MG63 (cell line): ENCODE results near the gene SEZ6L. TPM values are rescaled to one million over a fixed set of nuclear protein-coding genes. Genes with fewer than 3 reads are reported as not detected.

Experiments
- DNase-seq: peaks from one replicate; pipeline ENCODE4 v3.0.0-alpha.2; 2020
- H3K27me3 ChIP-seq: fragments of 250-450 bp; sonication (Bioruptor Pico); 2 replicates; pipeline ENCODE4 v1.5.1; 2020; ENCODE audit warnings: mild to moderate bottlenecking, moderate library complexity
- H3K36me3 ChIP-seq: fragments of 250-450 bp; sonication (Bioruptor Pico); 2 replicates; pipeline ENCODE4 v1.5.1; 2020; ENCODE audit warnings: mild to moderate bottlenecking, moderate library complexity
- H3K4me3 ChIP-seq: fragments of 250-450 bp; sonication (Bioruptor Pico); 2 replicates; pipeline ENCODE4 v1.5.1; 2020; ENCODE audit warnings: mild to moderate bottlenecking, moderate library complexity
- H3K9me3 ChIP-seq: fragments of 250-450 bp; sonication (Bioruptor Pico); 2 replicates; pipeline ENCODE4 v1.5.1; 2020; ENCODE audit warnings: mild to moderate bottlenecking, moderate library complexity
- total RNA-seq: library from RNA; depleted of rRNA; stranded (reverse); fragments of >200 nt; shearing (Covaris generic); gene quantifications from 2 replicates; pipeline ENCODE4 v1.2.3, GENCODE V29; 2014; ENCODE audit warnings: low replicate concordance

Gene SEZ6L
- total RNA-seq, 1 experiment from 2014 or later, result not detected

DNA sequence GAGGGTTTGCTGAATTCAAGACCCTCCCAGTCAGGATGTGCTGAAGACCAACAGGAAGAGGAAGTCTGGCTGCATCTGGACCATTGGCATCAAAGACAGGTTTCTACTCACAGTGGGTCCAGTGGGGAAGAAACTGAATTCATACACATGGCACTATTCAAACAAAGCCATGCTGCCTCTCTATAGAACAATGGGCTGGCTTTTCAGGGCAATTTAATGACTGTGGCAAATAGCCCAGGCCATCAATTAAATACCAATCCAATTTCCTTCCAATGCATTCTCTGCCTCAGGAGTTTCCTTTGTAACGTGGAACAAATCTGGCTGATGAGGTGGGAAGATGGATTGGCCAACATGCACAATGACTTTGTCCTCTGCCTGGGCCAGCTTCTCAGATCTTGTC is 98.6 kb downstream of the SEZ6L start:
- no peak for DNase-seq
- peaks cover 19% of the 10 kb centered on the region for H3K27me3 ChIP-seq
- H3K4me3 ChIP-seq, result no peak overlapping the region
- H3K9me3 ChIP-seq, result no peaks in the 10 kb centered on the region
- H3K36me3 ChIP-seq, result no peaks in the 10 kb centered on the region

DNA sequence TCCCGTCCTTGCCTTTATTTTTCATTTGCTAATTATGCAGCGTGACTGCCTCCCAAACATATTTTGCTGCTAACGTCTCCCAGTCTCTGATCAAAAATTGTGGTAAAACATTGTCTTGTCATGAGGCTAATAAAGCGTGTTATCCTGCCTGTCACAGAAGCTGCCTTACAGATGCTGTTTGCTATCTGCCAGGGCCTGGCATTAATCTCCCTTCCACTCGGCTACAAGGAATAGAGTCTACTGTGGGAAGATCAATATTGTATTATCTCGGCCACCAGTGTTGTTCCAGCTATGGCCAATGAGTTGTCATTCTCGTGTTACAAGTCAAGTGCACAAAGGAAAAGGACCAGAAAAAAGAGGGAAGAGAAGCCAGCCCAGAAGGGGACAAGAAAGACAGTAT is 100.3 kb downstream of the SEZ6L start:
- H3K36me3 ChIP-seq, result no peaks in the 10 kb centered on the region
- H3K4me3 ChIP-seq, result no peak overlapping the region
- DNase-seq, result no peak
- H3K9me3 ChIP-seq, result no peaks in the 10 kb centered on the region
- peaks cover 15% of the 10 kb centered on the region for H3K27me3 ChIP-seq

DNA sequence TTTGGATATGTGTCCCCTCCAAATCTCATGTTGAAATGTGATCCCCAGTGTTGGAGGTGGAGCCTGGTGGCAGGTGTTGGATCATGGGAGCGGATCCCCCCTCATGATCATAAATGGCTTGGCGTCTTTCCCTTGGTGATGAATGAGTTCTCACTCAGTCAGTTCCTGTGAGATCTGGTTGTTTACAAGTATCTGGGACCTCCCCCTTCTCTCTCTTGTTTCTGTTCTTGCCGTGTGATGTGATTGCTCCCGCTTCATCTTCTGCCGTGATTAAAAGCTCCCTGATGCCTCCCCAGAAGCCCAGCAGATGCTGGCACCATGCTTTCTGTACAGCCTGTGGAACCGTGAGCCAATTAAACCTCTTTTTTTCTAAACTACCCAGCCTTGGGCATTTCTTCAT is 102.2 kb downstream of the SEZ6L start:
- Histone ChIP-seq H3K9me3 (no peaks in the 10 kb centered on the region), H3K27me3 (peaks cover 15% of the 10 kb centered on the region), H3K4me3 (no peak overlapping the region), H3K36me3 (no peaks in the 10 kb centered on the region)
- DNase-seq, result no peak

GRCh38 chr22:26273011-26273675 is 103.9 kb downstream of the SEZ6L start:
- Histone ChIP-seq H3K9me3 (no peaks in the 10 kb centered on the region), H3K27me3 (peaks cover 12% of the 10 kb centered on the region), H3K4me3 (no peak overlapping the region), H3K36me3 (no peaks in the 10 kb centered on the region)
- DNase-seq, result no peak

- peaks cover 8% of the 10 kb centered on the region for H3K27me3 ChIP-seq
- no peaks in the 10 kb centered on the region for H3K36me3 ChIP-seq
- H3K4me3 ChIP-seq, result no peak overlapping the region
- no peak for DNase-seq
- H3K9me3 ChIP-seq, result no peaks in the 10 kb centered on the region
Measured at GRCh38 chr22:26276529-26277160, 107.4 kb downstream of the SEZ6L start.

DNA sequence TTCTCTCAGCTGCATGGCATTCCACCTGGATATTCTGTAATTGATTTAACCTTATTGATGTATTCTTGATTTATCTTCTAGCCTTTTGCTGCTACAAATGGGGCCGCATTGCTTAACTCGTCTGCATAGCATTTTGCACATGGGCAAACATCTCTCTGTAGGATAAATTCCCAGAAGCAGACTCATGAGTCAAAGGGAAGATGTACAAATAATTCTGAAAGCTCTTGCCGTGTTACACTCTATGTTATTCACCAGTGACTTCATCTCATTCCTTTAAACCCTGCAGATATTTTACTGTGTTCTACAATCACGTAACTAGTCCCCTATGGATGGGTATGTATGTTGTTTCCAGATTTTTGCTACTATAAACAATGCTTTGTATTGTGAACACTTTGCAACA is 112.7 kb downstream of the SEZ6L start:
- H3K4me3 ChIP-seq, result no peak overlapping the region

DNA sequence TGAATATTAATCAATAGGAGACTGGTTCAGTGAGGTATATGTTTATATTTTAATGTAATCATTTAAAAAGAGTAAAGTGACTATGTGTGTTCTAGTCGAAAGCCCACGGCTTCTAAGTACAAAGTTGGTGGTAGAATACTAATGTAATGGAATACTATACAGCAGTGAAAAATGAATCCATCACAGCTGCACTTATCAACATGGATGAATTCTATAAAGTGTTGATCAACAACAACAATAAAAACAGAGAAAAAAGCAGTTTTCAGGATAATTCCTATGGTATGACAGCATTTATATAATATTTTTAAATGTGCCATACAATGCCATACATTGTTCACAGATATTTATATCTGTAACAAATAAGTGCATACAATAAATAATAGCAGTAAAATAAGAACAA is 114.1 kb downstream of the SEZ6L start:
- no peaks in the 10 kb centered on the region for H3K9me3 ChIP-seq
- peaks cover 20% of the 10 kb centered on the region for H3K27me3 ChIP-seq
- H3K4me3 ChIP-seq, result no peak overlapping the region
- no peak for DNase-seq
- no peaks in the 10 kb centered on the region for H3K36me3 ChIP-seq

More for the DNA sequence above, 112.7 kb downstream of the SEZ6L start:
- no peaks in the 10 kb centered on the region for H3K36me3 ChIP-seq
- H3K27me3 ChIP-seq, result peaks cover 18% of the 10 kb centered on the region
- no peak for DNase-seq
- no peaks in the 10 kb centered on the region for H3K9me3 ChIP-seq

- Histone ChIP-seq H3K4me3 (no peak overlapping the region), H3K27me3 (peaks cover 15% of the 10 kb centered on the region)
Measured at GRCh38 chr22:26285632-26286031, 116.4 kb downstream of the SEZ6L start.

DNA sequence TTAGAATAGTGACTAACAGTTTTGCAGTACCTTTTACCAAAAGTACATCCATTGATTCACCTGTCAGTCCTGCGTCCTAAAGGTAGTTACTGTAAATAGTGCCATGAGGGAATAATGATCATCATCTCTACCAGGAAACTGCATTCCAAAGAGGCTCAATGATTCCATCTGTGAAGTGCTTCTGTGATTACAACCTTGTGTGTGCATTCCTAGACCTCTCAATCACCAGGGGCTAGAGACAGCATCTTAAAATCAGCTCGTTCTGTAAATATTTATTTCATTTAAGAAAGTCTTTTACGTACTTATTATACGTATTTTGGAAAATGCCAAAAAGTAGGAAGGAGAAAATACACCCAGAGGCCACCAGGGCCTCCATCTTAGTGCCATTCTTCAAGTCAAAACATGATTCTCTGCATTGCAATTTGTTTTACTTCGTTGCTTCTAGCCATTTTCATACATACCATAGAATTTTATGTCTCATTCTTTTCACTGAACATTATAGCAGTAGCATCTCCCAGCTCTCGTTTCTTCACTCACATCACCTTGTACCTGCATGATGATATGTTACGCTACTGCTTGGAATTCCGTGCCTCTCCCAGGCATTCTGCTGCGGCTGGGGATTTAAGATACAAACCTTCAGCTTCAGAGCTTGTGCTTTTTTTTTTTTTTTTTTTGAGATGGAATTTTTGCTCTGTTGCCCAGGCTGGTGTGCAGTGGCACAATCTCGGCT is 117.0 kb downstream of the SEZ6L start:
- no peak overlapping the region for H3K4me3 ChIP-seq
- DNase-seq, result no peak
- peaks cover 15% of the 10 kb centered on the region for H3K27me3 ChIP-seq
- no peaks in the 10 kb centered on the region for H3K36me3 ChIP-seq
- H3K9me3 ChIP-seq, result no peaks in the 10 kb centered on the region

More at GRCh38 chr22:26285632-26286031, 116.4 kb downstream of the SEZ6L start:
- Histone ChIP-seq H3K9me3 (no peaks in the 10 kb centered on the region), H3K36me3 (no peaks in the 10 kb centered on the region)
- DNase-seq, result no peak

DNA sequence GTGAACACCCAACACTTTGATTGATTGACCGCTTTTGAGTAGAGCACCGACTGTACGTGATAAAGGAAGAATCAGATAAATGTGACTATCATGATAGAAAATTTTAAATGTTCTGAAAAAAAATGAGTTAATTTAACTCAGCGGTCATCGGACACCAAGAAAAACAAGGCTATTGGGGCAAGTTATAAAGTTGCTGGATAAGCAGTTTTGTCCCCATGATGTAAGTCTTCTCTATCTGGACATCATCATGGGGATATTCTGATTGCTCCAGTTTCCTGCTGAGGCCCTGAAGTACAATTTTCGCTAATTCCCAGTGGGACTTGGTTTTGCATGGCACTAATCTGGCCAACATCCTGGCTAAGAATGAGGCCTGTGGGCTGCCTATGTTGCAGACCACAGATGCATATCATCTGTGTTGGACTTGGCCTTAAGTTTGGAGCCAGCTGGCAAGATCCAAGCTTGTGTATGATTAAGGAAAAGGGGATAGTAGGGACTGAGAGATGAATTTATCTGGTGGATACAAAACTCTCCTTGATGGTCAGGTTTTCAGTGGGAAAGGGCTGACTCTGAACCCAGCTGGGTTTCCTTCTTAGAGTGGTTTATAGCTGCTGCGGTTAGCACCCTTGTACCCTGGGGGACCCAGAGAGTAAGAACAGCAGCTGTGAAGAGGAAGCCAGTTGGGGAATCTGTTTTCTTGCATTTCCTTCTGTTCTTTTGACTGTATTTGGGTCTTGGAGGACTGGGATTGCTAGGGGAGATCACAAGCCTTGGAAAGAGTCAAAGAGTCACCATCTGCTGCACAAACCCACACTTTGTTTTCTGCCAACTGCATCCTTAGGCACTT is 118.3 kb downstream of the SEZ6L start:
- no peaks in the 10 kb centered on the region for H3K36me3 ChIP-seq
- H3K27me3 ChIP-seq, result peaks cover 9% of the 10 kb centered on the region; the same call in 1 of the 2 replicates
- no peak for DNase-seq

GRCh38 chr22:26289611-26290101 is 120.4 kb downstream of the SEZ6L start:
- DNase-seq, result no peak
- Histone ChIP-seq H3K9me3 (no peaks in the 10 kb centered on the region), H3K4me3 (no peak overlapping the region), H3K27me3 (peaks cover 9% of the 10 kb centered on the region; the same call in 1 of the 2 replicates), H3K36me3 (no peaks in the 10 kb centered on the region)

More for the DNA sequence above, 118.3 kb downstream of the SEZ6L start:
- Histone ChIP-seq H3K9me3 (no peaks in the 10 kb centered on the region), H3K4me3 (no peak overlapping the region)

DNA sequence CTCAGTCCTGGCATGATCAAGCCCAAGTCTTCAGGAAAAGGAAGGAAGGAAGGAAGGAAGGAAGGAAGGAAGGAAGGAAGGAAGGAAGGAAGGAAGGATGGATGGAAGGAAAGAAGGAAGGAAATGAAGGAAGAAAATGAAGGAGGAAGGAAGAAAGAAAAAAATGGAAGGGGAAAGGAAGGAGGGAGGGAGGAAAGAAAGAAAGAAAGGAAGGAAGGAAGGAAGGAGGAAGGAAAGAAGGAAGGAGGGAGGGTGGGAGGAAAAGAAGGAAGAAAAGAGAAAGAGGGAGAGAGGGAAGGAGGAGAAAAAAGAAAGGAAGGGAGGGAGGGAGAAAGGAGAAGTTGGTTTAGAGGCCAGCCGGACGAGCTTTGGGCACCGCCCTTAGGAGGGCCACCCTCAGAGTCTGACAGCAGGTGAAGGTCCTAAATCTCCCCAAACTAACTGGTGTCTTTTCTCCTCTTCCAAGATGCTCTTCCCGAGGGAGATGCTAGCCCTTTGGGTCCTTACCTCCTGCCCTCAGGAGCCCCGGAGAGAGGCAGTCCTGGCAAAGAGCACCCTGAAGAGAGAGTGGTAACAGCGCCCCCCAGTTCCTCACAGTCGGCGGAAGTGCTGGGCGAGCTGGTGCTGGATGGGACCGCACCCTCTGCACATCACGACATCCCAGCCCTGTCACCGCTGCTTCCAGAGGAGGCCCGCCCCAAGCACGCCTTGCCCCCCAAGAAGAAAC is 122.8 kb downstream of the SEZ6L start:
- no peak overlapping the region for H3K4me3 ChIP-seq
- H3K9me3 ChIP-seq, result no peaks in the 10 kb centered on the region
- DNase-seq, result no peak
- H3K27me3 ChIP-seq, result 0 out of 2 replicates have a peak, but pooled peaks cover 2% of the 10 kb centered on the region
- no peaks in the 10 kb centered on the region for H3K36me3 ChIP-seq

DNA sequence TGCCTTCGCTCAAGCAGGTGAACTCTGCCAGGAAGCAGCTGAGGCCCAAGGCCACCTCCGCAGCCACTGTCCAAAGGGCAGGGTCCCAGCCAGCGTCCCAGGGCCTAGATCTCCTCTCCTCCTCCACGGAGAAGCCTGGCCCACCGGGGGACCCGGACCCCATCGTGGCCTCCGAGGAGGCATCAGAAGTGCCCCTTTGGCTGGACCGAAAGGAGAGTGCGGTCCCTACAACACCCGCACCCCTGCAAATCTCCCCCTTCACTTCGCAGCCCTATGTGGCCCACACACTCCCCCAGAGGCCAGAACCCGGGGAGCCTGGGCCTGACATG is 123.4 kb downstream of the SEZ6L start:
- no peaks in the 10 kb centered on the region for H3K9me3 ChIP-seq

GRCh38 chr22:26295563-26296126 is 126.4 kb downstream of the SEZ6L start:
- DNase-seq, result no peak
- no peak overlapping the region for H3K4me3 ChIP-seq
- H3K9me3 ChIP-seq, result no peaks in the 10 kb centered on the region
- H3K36me3 ChIP-seq, result no peaks in the 10 kb centered on the region
- no peaks in the 10 kb centered on the region for H3K27me3 ChIP-seq

More for the DNA sequence above, 123.4 kb downstream of the SEZ6L start:
- Histone ChIP-seq H3K27me3 (0 out of 2 replicates have a peak, but pooled peaks cover under 1% of the 10 kb centered on the region), H3K36me3 (no peaks in the 10 kb centered on the region), H3K4me3 (no peak overlapping the region)
- no peak for DNase-seq

- DNase-seq, result no peak
- H3K36me3 ChIP-seq, result no peaks in the 10 kb centered on the region
- H3K27me3 ChIP-seq, result peaks cover 12% of the 10 kb centered on the region
- no peak overlapping the region for H3K4me3 ChIP-seq
- H3K9me3 ChIP-seq, result no peaks in the 10 kb centered on the region
Measured at GRCh38 chr22:26298605-26299310, 129.5 kb downstream of the SEZ6L start.
